HG02642 (cell line): ENCODE results near the gene APBB2.

ENCODE experiments used
- ATAC-seq: cut with Tn5 transposase; IDR thresholded peaks from one replicate; pipeline ENCODE4 v1.9.1; 2021; ENCODE audit warnings: mild to moderate bottlenecking; ENCODE audit not compliant: unreplicated experiment, poor library complexity

Gene APBB2

GRCh38 chr4:41111791-41112190, 102.6 kb downstream of the APBB2 start:
- no peak for ATAC-seq

GRCh38 chr4:41110050-41110449, 104.3 kb downstream of the APBB2 start:
- no peak for ATAC-seq

GRCh38 chr4:41108481-41108880, 105.9 kb downstream of the APBB2 start:
- ATAC-seq: no peak

GRCh38 chr4:41106694-41107419, 107.5 kb downstream of the APBB2 start:
- no peak for ATAC-seq

- no peak for ATAC-seq
These were observed 108.3 kb downstream of the APBB2 start for GRCh38 chr4:41106081-41106480.

- no peak for ATAC-seq
These were observed 110.2 kb downstream of the APBB2 start for GRCh38 chr4:41104155-41104554.

GRCh38 chr4:41103657-41104056, 110.7 kb downstream of the APBB2 start:
- no peak for ATAC-seq

- no peak for ATAC-seq
These were observed 111.8 kb downstream of the APBB2 start for GRCh38 chr4:41102414-41103092.

GRCh38 chr4:41098093-41099048, 116.0 kb downstream of the APBB2 start:
- no peak for ATAC-seq

- no peak for ATAC-seq
These were observed 118.4 kb downstream of the APBB2 start for GRCh38 chr4:41095973-41096372.

- ATAC-seq: no peak
These were observed 119.0 kb downstream of the APBB2 start for GRCh38 chr4:41095192-41095872.

GRCh38 chr4:41092128-41092527, 122.2 kb downstream of the APBB2 start:
- ATAC-seq: no peak

GRCh38 chr4:41081847-41082246, 132.5 kb downstream of the APBB2 start:
- no peak for ATAC-seq

- ATAC-seq: no peak
These were observed 133.4 kb downstream of the APBB2 start for GRCh38 chr4:41080976-41081375.

GRCh38 chr4:41079881-41080560, 134.3 kb downstream of the APBB2 start:
- no peak for ATAC-seq

GRCh38 chr4:41077628-41078027, 136.7 kb downstream of the APBB2 start:
- ATAC-seq: no peak

- no peak for ATAC-seq
These were observed 137.9 kb downstream of the APBB2 start for GRCh38 chr4:41076481-41076880.

GRCh38 chr4:41074215-41074614, 140.1 kb downstream of the APBB2 start:
- ATAC-seq: no peak

GRCh38 chr4:41072021-41072777, 142.1 kb downstream of the APBB2 start:
- ATAC-seq: no peak
